Measurements from ENCODE around the gene MARCHF3.

- no peak for TF ChIP-seq POLR2A (IDR thresholded peaks at IDR 0.05)
- TF ChIP-seq CTCF (IDR thresholded peaks at IDR 0.05), result no peak
Observed at GRCh38 chr5:126939887-126940286, 90.5 kb downstream of the MARCHF3 start.
